H1 (cell line): Measurements from ENCODE around the gene ECT2L. TPM values are rescaled to one million over a fixed set of nuclear protein-coding genes. Genes with fewer than 3 reads are reported as not detected.

ENCODE experiments used
- CTCF ChIA-PET: fragments of 300-600 bp; sonication (Branson Sonifier 250); formaldehyde crosslinking; loops from one replicate; lab custom pipeline; 2021; ENCODE audit not compliant: partially characterized antibody; lab: Charles Lee
- POLR2A ChIA-PET: fragments of 300-600 bp; sonication (Branson Sonifier 250); formaldehyde crosslinking; loops from one replicate; lab custom pipeline; 2021; ENCODE audit warnings: inconsistent platforms; ENCODE audit not compliant: partially characterized antibody; lab: Charles Lee
- DNase-seq, 2 experiments: peaks; one replicate each; pipeline versions ENCODE4 v3.0.0 to v3.0.0-alpha.2; 2010 to 2022; ENCODE audit warnings: low spot score in 2 of 2, low read depth in 1 of 2, mixed read lengths in 1 of 2
- FAIRE-seq: peaks from 2 replicates; lab custom pipeline; 2011; peaks lifted over from hg19 to GRCh38; lab: Jason Lieb, UNC
- H2AFZ ChIP-seq: 2 replicates; pipeline ENCODE4 v1.8.1; 2012; ENCODE audit warnings: low read length, inconsistent platforms
- H2AK5ac ChIP-seq: 2 replicates; pipeline ENCODE4 v1.6.1; 2013; ENCODE audit warnings: low read depth, low read length
- H2BK120ac ChIP-seq: replicated peaks from 2 replicates; pipeline ENCODE3; 2013; ENCODE audit warnings: low read depth, low read length, inconsistent platforms
- H2BK12ac ChIP-seq: 2 replicates; pipeline ENCODE4 v1.6.1; 2013; ENCODE audit warnings: low read depth, low read length
- H2BK15ac ChIP-seq: 2 replicates; pipeline ENCODE4 v1.6.1; 2013; ENCODE audit warnings: low read length
- H2BK20ac ChIP-seq: 2 replicates; pipeline ENCODE4 v1.6.1; 2013; ENCODE audit warnings: low read length
- H2BK5ac ChIP-seq: 2 replicates; pipeline ENCODE4 v1.6.1; 2013; ENCODE audit warnings: low read depth, low read length
- H3K14ac ChIP-seq: 2 replicates; pipeline ENCODE4 v1.6.1; 2013; ENCODE audit warnings: inconsistent platforms; ENCODE audit not compliant: insufficient read length
- H3K18ac ChIP-seq: 2 replicates; pipeline ENCODE4 v1.6.1; 2013; ENCODE audit warnings: low read length; ENCODE audit errors: extremely low read depth
- H3K23ac ChIP-seq: 2 replicates; pipeline ENCODE4 v1.6.1; 2013; ENCODE audit warnings: inconsistent platforms; ENCODE audit not compliant: insufficient read length
- H3K23me2 ChIP-seq: 2 replicates; pipeline ENCODE4 v1.6.1; 2013; ENCODE audit warnings: low read depth, low read length
- H3K27ac ChIP-seq: 2 replicates; pipeline ENCODE4 v1.6.1; 2011; ENCODE audit warnings: low read depth, low read length, inconsistent platforms
- H3K27me3 ChIP-seq, 4 experiments: replicated peaks in 1 of 4; 1 replicate in 1 of 4; 2 replicates in 3 of 4; pipeline versions ENCODE4 v1.6.1 to v1.8.1; 2011 to 2013; ENCODE audit warnings: low read length in 3 of 4, mild to moderate bottlenecking in 3 of 4, inconsistent platforms in 2 of 4, mixed read lengths in 2 of 4, moderate library complexity in 1 of 4; ENCODE audit not compliant: control insufficient read depth in 3 of 4, insufficient read depth in 3 of 4; ENCODE audit errors: extremely low read depth in 1 of 4
- H3K36me3 ChIP-seq, 4 experiments: 2 replicates each; pipeline versions ENCODE4 v1.6.1 to v1.8.1; 2011 to 2013; ENCODE audit warnings: mild to moderate bottlenecking in 4 of 4, low read length in 3 of 4, moderate library complexity in 2 of 4, control low read depth in 1 of 4, inconsistent platforms in 1 of 4; ENCODE audit not compliant: insufficient read depth in 4 of 4, control insufficient read depth in 2 of 4
- H3K4ac ChIP-seq: replicated peaks from 2 replicates; pipeline ENCODE3; 2013; ENCODE audit warnings: low read length, low read depth, mixed read lengths, inconsistent platforms; ENCODE audit not compliant: insufficient read length
- H3K4me1 ChIP-seq, 4 experiments: replicated peaks in 1 of 4; 1 replicate in 1 of 4; 2 replicates in 3 of 4; pipeline versions ENCODE4 v1.6.1 to v1.8.1; 2011 to 2013; ENCODE audit warnings: low read length in 3 of 4, inconsistent platforms in 2 of 4, mixed read lengths in 1 of 4; ENCODE audit not compliant: insufficient read depth in 4 of 4, control insufficient read depth in 3 of 4
- H3K4me2 ChIP-seq, 2 experiments: 2 replicates each; pipeline versions ENCODE4 v1.6.1 to v1.8.1; 2011 to 2013; ENCODE audit warnings: low read depth in 2 of 2, low read length in 2 of 2, control low read depth in 1 of 2, inconsistent platforms in 1 of 2, mild to moderate bottlenecking in 1 of 2; ENCODE audit not compliant: insufficient read depth in 1 of 2
- H3K4me3 ChIP-seq, 4 experiments: fragments of 200-600, 300-600 bp in 1 of 4; sonication (generic), shearing (Covaris generic), sonication (Bioruptor Twin) in 1 of 4; 2 replicates each; pipeline versions ENCODE4 v1.5.1 to v1.8.1; 2011 to 2016; ENCODE audit warnings: low read length in 4 of 4, low read depth in 3 of 4, control low read depth in 2 of 4, inconsistent platforms in 2 of 4, mild to moderate bottlenecking in 2 of 4, mixed read lengths in 1 of 4, moderate library complexity in 1 of 4; ENCODE audit not compliant: insufficient read depth in 2 of 4; ENCODE audit errors: extremely low read depth in 1 of 4
- H3K56ac ChIP-seq: replicated peaks from 2 replicates; pipeline ENCODE3; 2013; ENCODE audit warnings: low read depth, mild to moderate bottlenecking, mixed read lengths, low read length, inconsistent platforms; ENCODE audit not compliant: insufficient read length
- H3K79me1 ChIP-seq: 2 replicates; pipeline ENCODE4 v1.6.1; 2013; ENCODE audit warnings: low read depth, low read length, control low read depth
- H3K79me2 ChIP-seq, 2 experiments: 2 replicates each; pipeline versions ENCODE4 v1.6.1 to v1.8.1; 2012 to 2013; ENCODE audit warnings: low read length in 2 of 2, mild to moderate bottlenecking in 2 of 2, inconsistent platforms in 1 of 2; ENCODE audit not compliant: insufficient read depth in 2 of 2, control insufficient read depth in 1 of 2
- H3K9ac ChIP-seq, 4 experiments: replicated peaks in 1 of 4; 1 replicate in 1 of 4; 2 replicates in 3 of 4; pipeline versions ENCODE4 v1.6.1 to v1.8.1; 2011 to 2013; ENCODE audit warnings: low read depth in 3 of 4, low read length in 3 of 4, control low read depth in 2 of 4, mild to moderate bottlenecking in 2 of 4, moderate library complexity in 2 of 4, inconsistent platforms in 1 of 4; ENCODE audit errors: extremely low read depth in 1 of 4
- H3K9me3 ChIP-seq, 2 experiments: 2 replicates each; pipeline versions ENCODE4 v1.6.1 to v1.8.1; 2012 to 2013; ENCODE audit warnings: mild to moderate bottlenecking in 2 of 2, moderate library complexity in 2 of 2, control low read depth in 1 of 2, inconsistent platforms in 1 of 2, low read depth in 1 of 2, low read length in 1 of 2, mixed read lengths in 1 of 2; ENCODE audit not compliant: insufficient read depth in 2 of 2
- H4K20me1 ChIP-seq, 2 experiments: replicated peaks in 1 of 2; 2 replicates each; pipeline versions ENCODE3 to v1.8.1; 2011 to 2013; ENCODE audit warnings: inconsistent platforms in 2 of 2, low read length in 2 of 2, mild to moderate bottlenecking in 1 of 2; ENCODE audit not compliant: insufficient read depth in 2 of 2, control insufficient read depth in 1 of 2
- H4K5ac ChIP-seq: 2 replicates; pipeline ENCODE4 v1.6.1; 2013; ENCODE audit warnings: low read length, low read depth, mixed read lengths, inconsistent platforms; ENCODE audit not compliant: insufficient read length
- H4K8ac ChIP-seq: 2 replicates; pipeline ENCODE4 v1.8.0; 2013; ENCODE audit warnings: mild to moderate bottlenecking, moderate library complexity, low read length, inconsistent platforms; ENCODE audit not compliant: insufficient read depth; ENCODE audit errors: extremely low read depth
- H4K91ac ChIP-seq: replicated peaks from 2 replicates; pipeline ENCODE3; 2013; ENCODE audit warnings: low read length, mixed read lengths, inconsistent platforms; ENCODE audit not compliant: insufficient read length
- BRCA1 ChIP-seq: IDR thresholded peaks from 2 replicates; pipeline ENCODE4 v1.6.1; 2012; ENCODE audit warnings: low read depth, low read length, improper control_type of control experiment
- CBX8 ChIP-seq: fragments of 300-800, 300-1000 bp; sonication (generic); IDR thresholded peaks from 2 replicates; pipeline ENCODE4 v1.7.1; 2016; ENCODE audit warnings: low read depth, low read length, borderline replicate concordance
- CREB1 ChIP-seq: IDR thresholded peaks from 2 replicates; pipeline ENCODE4 v1.6.1; 2012; ENCODE audit warnings: inconsistent platforms
- CTBP2 ChIP-seq: IDR thresholded peaks from 2 replicates; pipeline ENCODE4 v1.7.0; 2011; ENCODE audit warnings: borderline replicate concordance, mild to moderate bottlenecking, moderate library complexity, mixed read lengths, low read length; ENCODE audit not compliant: insufficient read depth, insufficient read length
- EGR1 ChIP-seq: IDR thresholded peaks from 2 replicates; pipeline ENCODE4 v1.6.1; 2011; ENCODE audit warnings: low read depth, low read length, borderline replicate concordance
- EP300 ChIP-seq, 2 experiments: IDR thresholded peaks; 1 replicate in 1 of 2; 2 replicates in 1 of 2; pipeline ENCODE4 v1.6.1; 2011 to 2012; ENCODE audit warnings: low read depth in 2 of 2, low read length in 2 of 2, mild to moderate bottlenecking in 2 of 2, borderline replicate concordance in 1 of 2, inconsistent platforms in 1 of 2, moderate library complexity in 1 of 2
- FOSL1 ChIP-seq: IDR thresholded peaks from 2 replicates; pipeline ENCODE4 v1.6.1; 2011; ENCODE audit warnings: mild to moderate bottlenecking, low read depth, low read length, moderate library complexity; ENCODE audit not compliant: insufficient read depth
- JUND ChIP-seq: IDR thresholded peaks from 2 replicates; pipeline ENCODE4 v1.6.1; 2011; ENCODE audit warnings: mild to moderate bottlenecking, improper control_type of control experiment, low read length
- NRF1 ChIP-seq: IDR thresholded peaks from 2 replicates; pipeline ENCODE4 v1.6.1; 2011; ENCODE audit warnings: mild to moderate bottlenecking, low read depth, low read length, improper control_type of control experiment
- RAD21 ChIP-seq, 2 experiments: IDR thresholded peaks in 1 of 2; conservative IDR thresholded peaks in 1 of 2; 2 replicates each; pipeline ENCODE4 v1.6.1; 2011; ENCODE audit warnings: low read depth in 2 of 2, low read length in 2 of 2, improper control_type of control experiment in 1 of 2, inconsistent platforms in 1 of 2, mild to moderate bottlenecking in 1 of 2, moderate library complexity in 1 of 2
- RFX5 ChIP-seq: IDR thresholded peaks from 2 replicates; pipeline ENCODE4 v1.6.1; 2011; ENCODE audit warnings: low read depth, low read length, improper control_type of control experiment, borderline replicate concordance
- TAF1 ChIP-seq: IDR thresholded peaks from 2 replicates; pipeline ENCODE4 v1.6.1; 2011; ENCODE audit warnings: mild to moderate bottlenecking, low read depth, low read length
- TCF12 ChIP-seq: IDR thresholded peaks from 2 replicates; pipeline ENCODE4 v1.6.1; 2011; ENCODE audit warnings: low read depth, mild to moderate bottlenecking, low read length
- WGBS, 2 experiments: shearing (Covaris generic) in 1 of 2; methylation state at CpG; one replicate each; pipeline versions ENCODE4 v1.1.6 to v1.1.7; 2013 to 2015; ENCODE audit warnings: low lambda C conversion rate in 2 of 2, mixed read lengths in 2 of 2, inconsistent platforms in 1 of 2, low coverage in 1 of 2, missing lambda C conversion rate in 1 of 2; ENCODE audit not compliant: insufficient replicate concordance in 2 of 2, insufficient coverage in 1 of 2, insufficient read length in 1 of 2; ENCODE audit errors: extremely low coverage in 1 of 2, missing lambda C conversion rate in 1 of 2; 5-methylcytosine and 5-hydroxymethylcytosine counted together
- polyA plus RNA-seq, 7 experiments: library from polyadenylated mRNA; depleted of rRNA in 3 of 7; stranded (reverse) in 5 of 7; unstranded in 2 of 7; fragments of >200 nt in 5 of 7; fragments of 200-250 nt in 2 of 7; gene quantifications; 1 replicate in 5 of 7; 2 replicates in 1 of 7; 4 replicates in 1 of 7; pipeline versions ENCODE4 v1.2.1 to v1.2.3, GENCODE V29; 2011 to 2013; ENCODE audit warnings: missing spikeins in 2 of 7, mixed read lengths in 2 of 7
- total RNA-seq: library from RNA; stranded (reverse); fragmentation: NEBNext Ultra II Directional; extraction: Animal tissue kit (Norgen Biotek cat#: 25700); gene quantifications from 2 replicates; pipeline ENCODE4 v1.2.1, GENCODE V29; 2021
- TF ChIP-seq, protein P1 (sequence below): IDR thresholded peaks from 2 replicates; pipeline ENCODE4 v1.6.1; 2012; ENCODE audit warnings: inconsistent platforms

Gene ECT2L
- total and polyA plus RNA-seq, 2 of the 8 experiments (the other 6 are each of a cell fraction or from before 2014, with no cell fraction given), result not detected

DNA sequence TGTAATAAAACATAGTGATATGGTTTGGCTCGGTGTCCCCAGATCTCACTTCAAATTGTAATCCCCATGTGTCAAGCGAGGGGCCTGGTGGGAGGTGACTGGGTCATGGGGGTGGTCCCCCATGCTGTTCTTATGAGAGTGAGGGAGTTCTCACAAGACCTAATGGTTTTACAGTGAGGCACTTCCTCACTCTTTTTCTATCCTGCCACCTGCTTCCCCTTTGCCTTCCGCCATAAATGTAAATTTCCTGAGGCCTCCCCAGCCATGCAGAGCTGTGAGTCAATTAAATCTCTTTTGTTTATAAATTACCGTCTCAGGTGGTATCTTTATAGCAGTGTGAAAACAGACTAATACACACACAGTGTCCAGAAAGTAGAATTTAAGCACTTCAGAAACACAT lies 113.6 kb downstream of the ECT2L start:
- Histone ChIP-seq H3K36me3 (peaks cover 6 to 87% (median 40%) of the 10 kb centered on the region in 4 experiments), H3K27ac (no peak overlapping the region)
- TF ChIP-seq RAD21 (IDR thresholded peaks at IDR 0.05 in 1 of 2, conservative IDR thresholded peaks at IDR 0.05 in 1 of 2; ENCODE audit: low read depth in 2 of 2, low read length in 2 of 2) (no peak), BRCA1 (no peak), FOSL1 (no peak), EGR1 (no peak), JUND (no peak), TAF1 (no peak), RFX5 (no peak), TCF12 (no peak), EP300 (IDR thresholded peaks at IDR 0.05; ENCODE audit: borderline replicate concordance in 1 of 2, low read depth in 2 of 2, low read length in 2 of 2) (no peak), NRF1 (no peak), CREB1 (no peak), CBX8 (no peak), CTBP2 (no peak)
- TF ChIP-seq, protein P1, sequence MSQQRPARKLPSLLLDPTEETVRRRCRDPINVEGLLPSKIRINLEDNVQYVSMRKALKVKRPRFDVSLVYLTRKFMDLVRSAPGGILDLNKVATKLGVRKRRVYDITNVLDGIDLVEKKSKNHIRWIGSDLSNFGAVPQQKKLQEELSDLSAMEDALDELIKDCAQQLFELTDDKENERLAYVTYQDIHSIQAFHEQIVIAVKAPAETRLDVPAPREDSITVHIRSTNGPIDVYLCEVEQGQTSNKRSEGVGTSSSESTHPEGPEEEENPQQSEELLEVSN, result no peak

More for the DNA sequence above, 113.6 kb downstream of the ECT2L start:
- Histone ChIP-seq H2BK15ac (no peak overlapping the region), H2AK5ac (no peak overlapping the region), H4K20me1 (peaks cover 0 to 6% of the 10 kb centered on the region in 2 experiments), H3K9me3 (no peaks in the 10 kb centered on the region), H3K14ac (no peak overlapping the region), H3K4me1 (no peaks in the 10 kb centered on the region), H2BK5ac (no peak overlapping the region), H2BK12ac (no peak overlapping the region), H3K4ac (no peak overlapping the region), H3K4me3 (no peak overlapping the region), H3K79me2 (no peaks in the 10 kb centered on the region), H3K56ac (no peak overlapping the region), H2BK20ac (no peak overlapping the region), H3K18ac (no peak overlapping the region), H4K91ac (no peak overlapping the region), H4K5ac (no peak overlapping the region), H4K8ac (no peak overlapping the region), H3K23ac (no peak overlapping the region), H3K23me2 (no peaks in the 10 kb centered on the region; the same call in 1 of the 2 replicates), H2BK120ac (no peak overlapping the region), H3K27me3 (no peaks in the 10 kb centered on the region), H3K4me2 (no peak overlapping the region), H3K9ac (no peak overlapping the region), H3K79me1 (no peaks in the 10 kb centered on the region), H2AFZ (no peak overlapping the region)
- WGBS, 2 experiments, result 74% methylated on average over 4 of the region's 4 CpGs; no CpG with 5 or more reads in 1 of the 2 experiments
- ChIA-PET CTCF (no interaction called here), POLR2A (interaction anchor here (1.1 kb wide), 1 partner anchor 77 kb away, joined by 5 read pairs; no protein-coding TSS in a partner anchor)
- FAIRE-seq (no peak), DNase-seq (no peak)
